NCI-H1930 (cell line): Measurements from ENCODE around the gene RABGEF1.
"Not testable (repeated sequence)": the region's sequence is repeated elsewhere in the genome, so short reads cannot be mapped to it uniquely, and the experiment has no call there.

Experiments
- DNase-seq, 2 experiments: peaks; one replicate each; lab custom pipeline; 2025; lab: John Stamatoyannopoulos, UW

The RABGEF1 gene

DNA sequence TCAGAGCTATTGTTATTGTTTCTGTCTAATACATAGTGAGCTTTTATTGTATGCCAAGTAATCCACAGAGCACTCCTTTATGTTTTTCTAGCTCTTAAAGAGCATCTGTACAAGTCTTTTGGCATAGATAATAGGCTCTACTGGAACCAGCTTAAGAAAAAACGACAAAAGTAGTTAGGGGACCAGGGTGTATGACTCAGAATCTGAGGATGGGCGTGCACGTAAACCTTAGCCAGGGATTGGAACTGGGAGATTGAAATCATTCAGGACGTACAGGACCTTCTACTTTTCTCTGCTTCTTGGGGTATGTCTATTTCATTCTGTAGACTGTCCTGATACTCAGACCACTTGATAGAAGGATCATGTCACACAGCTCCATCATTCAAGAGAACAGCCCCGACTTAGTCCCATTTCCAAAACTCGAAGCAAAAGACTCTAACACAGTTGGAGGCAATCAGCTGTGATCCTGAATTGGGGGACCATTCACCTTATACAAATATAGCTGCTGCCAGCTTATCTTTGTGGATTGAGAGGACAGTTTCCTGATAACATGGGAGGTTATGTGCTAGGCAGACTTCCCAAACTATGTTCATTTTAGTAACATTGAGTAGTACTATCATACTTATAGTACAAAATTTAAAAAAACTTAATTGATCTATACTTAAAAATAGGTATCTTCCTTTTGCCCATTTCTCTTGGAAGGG is 24.9 kb downstream of the RABGEF1 start:
- not testable (repeated sequence) for DNase-seq

DNA sequence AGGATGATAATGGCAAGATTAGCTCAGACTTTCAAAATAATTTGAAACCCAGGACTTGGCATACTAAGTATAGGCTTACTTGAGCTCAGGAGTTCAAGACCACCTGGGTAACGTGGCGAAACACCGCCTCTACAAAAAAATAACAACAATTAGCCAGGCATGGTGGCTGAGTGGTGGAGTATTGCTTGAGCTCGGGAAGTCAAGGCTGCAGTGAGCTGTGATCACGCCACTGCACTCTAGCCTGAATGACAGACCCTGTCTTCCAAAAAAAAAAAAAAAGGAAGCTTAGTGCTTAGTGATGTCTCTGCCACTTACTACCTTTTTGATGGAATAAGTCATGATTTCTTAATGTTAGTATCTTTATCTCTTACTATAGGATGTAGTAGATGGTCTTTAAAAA is 25.5 kb downstream of the RABGEF1 start:
- DNase-seq: no peak

GRCh38 chr7:66767486-66767885 is 27.0 kb downstream of the RABGEF1 start:
- DNase-seq: not testable (repeated sequence)

DNA sequence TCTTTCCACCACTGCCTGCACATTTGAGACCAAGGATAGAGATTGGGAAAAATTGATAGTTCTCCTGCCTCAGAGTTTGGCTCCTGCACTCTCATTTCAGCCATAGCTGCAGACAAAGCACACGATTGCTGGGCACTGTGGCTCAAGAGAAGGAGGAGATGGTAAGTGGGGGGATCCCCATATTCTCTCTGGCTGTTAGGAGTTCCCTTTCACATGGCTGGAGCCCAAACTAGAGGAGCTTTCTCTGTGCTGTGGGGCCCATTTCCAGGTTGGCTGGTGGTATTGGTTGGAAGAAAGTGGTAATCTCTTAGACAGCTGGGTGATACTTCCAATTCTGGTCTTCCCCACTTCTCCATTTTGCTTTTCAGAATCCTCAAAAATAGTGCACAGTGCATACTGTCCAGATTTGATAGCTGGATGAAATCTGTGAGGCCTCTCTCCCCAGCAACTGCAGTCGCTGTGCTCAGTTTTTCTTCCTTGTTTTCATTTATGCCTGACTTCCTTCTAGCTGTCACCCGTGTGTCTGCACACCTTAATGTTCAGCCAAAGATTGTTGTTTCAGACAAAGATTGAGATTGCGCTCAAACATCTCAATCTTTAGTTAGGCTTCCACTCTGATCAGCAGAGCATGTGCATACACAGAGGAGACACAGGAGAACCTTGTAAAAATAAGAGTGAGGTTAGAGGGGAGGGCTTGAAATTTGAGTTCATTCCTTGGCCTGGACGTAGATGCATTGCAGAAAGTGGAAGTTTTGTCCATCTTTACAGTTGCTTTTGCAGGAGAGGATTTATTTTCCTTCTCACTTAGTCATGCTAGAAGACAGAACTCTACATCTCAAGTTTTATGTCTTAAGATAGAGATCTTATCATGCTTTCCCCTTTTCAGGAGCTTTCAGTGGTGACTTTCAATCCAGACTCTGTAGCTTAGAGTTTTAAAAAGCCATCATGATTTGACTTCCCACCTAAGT is 28.6 kb downstream of the RABGEF1 start:
- DNase-seq: no peak

DNA sequence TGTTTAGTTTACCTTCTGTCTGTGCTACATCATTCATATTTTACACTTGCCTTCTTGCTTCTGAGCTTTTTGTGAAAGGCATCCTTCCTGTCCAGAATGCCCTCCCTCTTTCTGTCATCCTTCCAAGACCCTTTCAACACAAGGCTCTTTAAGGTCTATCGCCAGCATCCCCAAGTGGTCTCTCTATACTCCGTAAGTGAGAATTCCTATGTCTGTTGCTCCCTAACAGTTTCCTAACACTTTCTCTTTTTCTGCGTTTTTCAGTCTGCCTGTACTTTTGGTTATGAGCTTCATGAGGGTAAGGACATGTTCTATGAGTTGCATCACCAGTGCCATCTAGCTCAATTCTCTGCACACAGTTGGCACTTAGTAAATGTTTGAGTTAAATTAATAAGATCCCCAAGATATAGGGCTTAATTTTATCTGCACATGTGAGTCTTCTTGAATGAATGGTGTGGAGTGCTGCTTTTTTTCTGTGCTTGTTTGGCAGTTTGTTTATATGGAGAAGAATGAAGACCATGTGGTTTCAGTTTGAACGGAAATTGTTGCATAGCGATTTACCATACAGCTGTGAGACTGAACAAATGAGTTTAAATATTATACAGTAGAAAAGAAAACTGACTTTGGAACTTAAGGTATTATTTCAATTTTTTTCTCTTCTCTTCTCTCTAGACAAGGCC is 29.4 kb downstream of the RABGEF1 start:
- DNase-seq: no peak

DNA sequence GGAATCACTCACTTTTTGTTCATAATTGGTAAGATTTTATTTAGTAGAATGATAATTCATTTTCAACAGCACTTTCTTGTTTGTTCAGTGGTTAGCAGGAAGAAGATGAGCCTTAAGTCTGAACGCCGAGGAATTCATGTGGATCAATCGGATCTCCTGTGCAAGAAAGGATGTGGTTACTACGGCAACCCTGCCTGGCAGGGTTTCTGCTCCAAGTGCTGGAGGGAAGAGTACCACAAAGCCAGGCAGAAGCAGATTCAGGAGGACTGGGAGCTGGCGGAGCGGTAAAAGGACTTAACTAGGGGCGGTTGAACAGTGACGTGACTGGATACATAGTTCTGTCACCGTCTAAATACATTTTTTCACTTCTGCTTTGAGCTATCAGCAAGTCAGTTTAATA is 31.3 kb downstream of the RABGEF1 start:
- no peak for DNase-seq

DNA sequence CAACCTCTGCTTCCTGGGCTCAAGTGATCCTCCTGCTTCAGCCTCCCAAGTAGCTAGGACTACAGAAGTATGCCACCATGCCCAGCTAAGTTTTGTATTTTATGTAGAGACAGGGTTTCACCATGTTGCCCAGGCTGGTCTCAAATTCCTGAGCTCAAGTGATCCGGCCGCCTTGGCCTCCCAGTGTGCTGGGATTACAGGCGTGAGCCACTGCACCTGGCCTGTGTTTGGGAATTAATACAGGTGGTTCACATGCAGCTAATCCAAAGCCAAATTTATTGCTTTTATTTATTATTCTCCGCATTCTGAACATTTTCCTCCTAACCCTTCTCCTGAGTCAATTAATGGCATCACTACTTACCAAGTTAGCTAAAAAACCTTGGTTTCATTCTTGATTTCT is 33.2 kb downstream of the RABGEF1 start:
- DNase-seq: not testable (repeated sequence)

DNA sequence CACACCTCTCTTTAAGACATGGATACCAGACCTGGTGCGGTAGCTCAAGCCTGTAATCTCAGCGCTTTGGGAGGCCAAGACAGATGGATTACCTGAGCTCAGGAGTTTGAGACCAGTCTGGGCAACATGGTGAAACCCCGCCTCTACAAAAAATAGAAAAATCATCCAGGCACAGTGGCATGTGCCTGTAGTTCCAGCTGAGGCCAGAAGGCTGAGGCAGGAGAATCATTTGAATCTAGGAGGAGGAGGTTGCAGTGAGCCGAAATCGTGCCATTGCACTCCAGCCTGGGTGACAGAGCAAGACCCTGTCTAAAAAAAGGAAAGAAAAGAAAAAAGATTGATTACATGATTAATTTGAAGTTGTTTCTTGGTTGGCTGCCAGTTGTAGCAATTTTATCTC is 35.9 kb downstream of the RABGEF1 start:
- DNase-seq: not testable (repeated sequence)

DNA sequence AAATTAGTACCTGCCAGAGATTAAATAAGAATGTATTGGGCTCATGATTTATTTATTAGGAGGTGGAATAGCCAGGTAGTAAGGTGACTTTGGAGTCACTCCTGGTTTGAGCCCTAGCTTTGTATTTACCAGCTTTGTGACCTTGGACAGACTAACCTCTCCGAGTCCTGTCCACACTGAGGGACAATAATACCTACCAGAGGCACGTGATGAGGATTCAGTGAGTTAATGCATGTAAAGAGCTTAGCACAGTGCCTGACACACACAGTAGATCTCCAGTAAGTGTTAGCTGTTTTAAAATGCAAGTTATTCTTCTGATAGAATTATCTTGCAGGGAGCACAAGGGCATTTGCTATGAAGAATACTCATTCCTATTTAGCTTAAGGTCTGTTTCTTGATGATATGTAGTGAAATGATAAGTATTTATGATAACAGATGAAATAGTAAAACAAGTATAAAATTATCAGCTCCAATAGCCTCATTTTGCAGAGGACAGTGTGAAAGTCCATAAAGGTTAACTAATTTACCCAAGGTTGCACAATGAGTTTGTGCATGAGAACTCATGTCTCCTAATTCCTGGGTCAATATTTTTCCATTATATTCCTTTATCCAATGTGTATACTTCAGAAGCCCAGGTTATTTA is 36.4 kb downstream of the RABGEF1 start:
- DNase-seq: no peak

DNA sequence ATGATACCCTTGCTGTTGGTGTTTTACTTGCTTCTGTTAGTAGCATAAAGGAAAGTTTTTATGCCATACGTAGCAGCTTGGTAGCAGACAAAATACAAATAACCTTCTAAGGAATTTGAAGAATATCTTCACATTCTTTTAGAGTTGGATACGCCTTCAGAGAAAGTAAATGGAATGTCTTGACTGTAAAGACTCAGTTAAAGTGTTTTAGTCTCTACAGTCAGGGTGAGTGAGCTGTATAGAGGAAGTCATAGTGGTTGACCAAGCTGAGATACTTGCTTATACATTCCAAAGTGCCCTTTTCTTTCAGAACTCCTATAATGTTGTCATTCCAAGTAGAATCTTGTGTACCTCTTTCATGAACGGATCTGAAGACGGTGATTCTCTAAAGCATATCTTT is 37.7 kb downstream of the RABGEF1 start:
- DNase-seq: no peak

DNA sequence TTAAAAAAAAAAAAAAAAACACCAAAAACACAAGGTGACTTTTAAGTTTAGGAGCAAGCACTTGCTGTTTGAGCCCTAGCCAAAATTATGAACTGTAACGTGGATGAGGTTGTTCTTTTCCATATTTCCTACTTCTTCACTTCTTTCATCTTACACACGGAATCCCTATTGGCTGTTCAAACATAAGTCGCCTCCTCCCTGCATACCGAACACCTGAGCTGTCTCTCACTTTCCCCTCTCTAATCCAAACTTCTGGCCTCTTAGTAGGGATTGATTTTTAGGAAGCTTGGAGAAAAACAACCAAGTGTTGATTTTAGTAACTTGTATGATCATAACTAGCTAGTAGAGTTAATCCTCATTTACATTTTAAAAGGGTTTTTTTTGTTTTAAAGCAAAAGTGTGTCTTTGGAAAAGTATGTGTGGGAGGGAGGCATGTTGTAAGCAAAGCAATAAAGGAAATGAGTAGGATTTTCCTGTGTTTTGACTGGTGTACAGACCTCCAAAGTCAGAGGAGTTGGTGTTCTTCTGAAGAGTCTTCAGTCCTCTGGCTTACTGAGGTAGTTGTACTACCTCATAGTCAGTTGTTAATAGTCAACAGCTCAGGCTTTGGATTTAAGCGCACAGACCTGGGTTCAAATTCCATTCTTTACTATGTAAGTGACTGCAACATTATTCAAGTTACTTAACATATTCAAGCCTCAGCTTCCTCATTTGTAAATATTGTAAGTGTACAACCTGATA is 39.3 kb downstream of the RABGEF1 start:
- no peak for DNase-seq

GRCh38 chr7:66781408-66782090 is 41.0 kb downstream of the RABGEF1 start:
- no peak for DNase-seq

GRCh38 chr7:66782875-66783274 is 42.3 kb downstream of the RABGEF1 start:
- DNase-seq: peak; percentile 7 to 64

DNA sequence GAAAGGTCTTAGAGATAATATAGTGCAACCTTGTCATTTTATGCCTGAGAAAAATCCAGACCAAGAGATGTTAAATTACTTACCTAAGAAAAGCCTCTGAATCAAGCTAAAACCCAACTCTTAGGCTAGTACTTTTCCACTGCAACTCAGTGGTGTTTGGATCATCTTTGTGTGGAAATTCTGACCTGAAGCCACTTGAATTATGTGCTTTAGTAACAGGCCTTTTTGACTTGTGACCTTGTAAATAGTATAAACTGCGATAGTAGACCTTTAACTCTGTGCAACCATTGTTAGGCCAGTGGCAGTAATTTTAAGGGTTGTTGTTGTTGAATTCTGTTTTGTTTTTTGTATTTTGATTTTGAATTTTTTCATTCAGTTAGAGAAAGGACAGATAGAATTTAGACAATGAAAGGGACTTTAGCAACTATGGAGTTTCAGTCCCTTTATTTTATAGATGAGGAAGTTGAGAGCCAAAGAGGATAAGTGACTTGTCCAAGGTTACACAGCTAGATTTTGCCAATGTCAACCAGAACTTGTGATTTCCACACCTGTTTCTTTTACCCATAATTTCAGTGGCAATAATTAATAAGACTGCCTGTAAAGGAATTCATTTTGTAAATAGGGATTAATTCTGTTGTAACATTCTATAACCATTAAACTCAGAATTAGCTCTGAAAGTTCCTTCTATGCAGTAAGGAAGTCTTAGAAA is 43.5 kb downstream of the RABGEF1 start:
- not testable (repeated sequence) for DNase-seq

DNA sequence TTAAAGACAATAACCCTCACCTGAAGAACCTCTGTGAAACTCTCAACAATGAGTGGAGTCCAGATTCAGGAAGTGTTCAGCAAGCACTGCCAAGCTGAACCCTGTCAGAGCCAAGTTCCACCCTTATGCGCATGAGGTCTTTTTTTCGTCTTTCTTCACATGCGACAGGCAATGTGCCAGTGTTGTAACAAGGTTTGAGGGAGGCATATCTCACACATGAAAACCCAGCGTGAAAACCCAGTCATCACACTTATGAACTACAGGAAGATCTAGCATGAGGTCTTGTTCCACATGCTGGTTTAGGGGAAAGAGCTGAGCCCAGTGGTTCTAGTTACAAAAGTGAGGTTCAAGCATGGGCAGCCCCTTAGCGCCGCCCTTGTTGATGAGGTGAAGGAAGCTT is 49.7 kb downstream of the RABGEF1 start:
- no peak for DNase-seq

DNA sequence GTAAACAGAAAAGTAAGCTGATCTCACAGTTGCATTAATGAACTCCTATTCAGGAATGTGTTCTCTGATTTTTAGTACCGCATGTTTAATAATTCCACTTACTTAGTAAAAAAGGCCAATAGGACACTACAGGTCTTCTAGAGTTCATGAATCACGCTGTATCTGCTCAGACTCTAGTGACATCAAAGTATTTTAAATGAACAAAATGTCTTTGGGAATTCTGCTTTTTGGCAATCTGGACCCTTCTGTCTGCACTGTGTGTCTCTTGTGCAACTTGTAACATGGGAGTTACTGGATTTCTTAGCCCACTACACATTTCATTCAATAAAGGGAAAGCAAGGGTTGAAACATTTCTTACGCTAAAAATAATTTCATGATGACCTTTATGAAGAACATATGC is 50.2 kb downstream of the RABGEF1 start:
- DNase-seq: no peak

GRCh38 chr7:66800591-66800990 is 60.1 kb downstream of the RABGEF1 start:
- DNase-seq: no peak

GRCh38 chr7:66804001-66804400 is 63.5 kb downstream of the RABGEF1 start:
- no peak for DNase-seq

- no peak for DNase-seq
Measured at GRCh38 chr7:66807736-66808135, 67.2 kb downstream of the RABGEF1 start.

GRCh38 chr7:66810716-66811115 is 70.2 kb downstream of the RABGEF1 start:
- no peak for DNase-seq
